Mesodermal cell (in vitro differentiated cells): ENCODE data around the gene C3.

Source experiments
- H3K27ac ChIP-seq: 2 replicates; pipeline ENCODE4 v1.7.0; 2013; ENCODE audit warnings: mild to moderate bottlenecking, low read depth, low read length, moderate library complexity; ENCODE audit not compliant: severe bottlenecking
- H3K36me3 ChIP-seq: 2 replicates; pipeline ENCODE4 v1.7.1; 2013; ENCODE audit warnings: mild to moderate bottlenecking, low read length, moderate library complexity; ENCODE audit not compliant: control insufficient read depth, insufficient read depth
- H3K4me1 ChIP-seq: one replicate; pipeline ENCODE4 v1.7.1; 2013; ENCODE audit warnings: mild to moderate bottlenecking, low read length; ENCODE audit not compliant: insufficient read depth, control insufficient read depth, poor library complexity, severe bottlenecking
- H3K4me3 ChIP-seq: 2 replicates; pipeline ENCODE4 v1.7.0; 2013; ENCODE audit warnings: low read length, control low read depth, mild to moderate bottlenecking; ENCODE audit not compliant: insufficient read depth, poor library complexity, severe bottlenecking; ENCODE audit errors: extremely low read depth
- H3K9me3 ChIP-seq: 2 replicates; pipeline ENCODE4 v1.7.1; 2013; ENCODE audit warnings: mild to moderate bottlenecking, low read length, moderate library complexity; ENCODE audit not compliant: control insufficient read depth
- WGBS, 2 experiments: methylation state at CpG; one replicate each; pipeline ENCODE4 v1.1.5; 2013; ENCODE audit warnings: missing lambda C conversion rate in 2 of 2; ENCODE audit not compliant: insufficient coverage in 2 of 2; 5-methylcytosine and 5-hydroxymethylcytosine counted together

C3 gene

DNA sequence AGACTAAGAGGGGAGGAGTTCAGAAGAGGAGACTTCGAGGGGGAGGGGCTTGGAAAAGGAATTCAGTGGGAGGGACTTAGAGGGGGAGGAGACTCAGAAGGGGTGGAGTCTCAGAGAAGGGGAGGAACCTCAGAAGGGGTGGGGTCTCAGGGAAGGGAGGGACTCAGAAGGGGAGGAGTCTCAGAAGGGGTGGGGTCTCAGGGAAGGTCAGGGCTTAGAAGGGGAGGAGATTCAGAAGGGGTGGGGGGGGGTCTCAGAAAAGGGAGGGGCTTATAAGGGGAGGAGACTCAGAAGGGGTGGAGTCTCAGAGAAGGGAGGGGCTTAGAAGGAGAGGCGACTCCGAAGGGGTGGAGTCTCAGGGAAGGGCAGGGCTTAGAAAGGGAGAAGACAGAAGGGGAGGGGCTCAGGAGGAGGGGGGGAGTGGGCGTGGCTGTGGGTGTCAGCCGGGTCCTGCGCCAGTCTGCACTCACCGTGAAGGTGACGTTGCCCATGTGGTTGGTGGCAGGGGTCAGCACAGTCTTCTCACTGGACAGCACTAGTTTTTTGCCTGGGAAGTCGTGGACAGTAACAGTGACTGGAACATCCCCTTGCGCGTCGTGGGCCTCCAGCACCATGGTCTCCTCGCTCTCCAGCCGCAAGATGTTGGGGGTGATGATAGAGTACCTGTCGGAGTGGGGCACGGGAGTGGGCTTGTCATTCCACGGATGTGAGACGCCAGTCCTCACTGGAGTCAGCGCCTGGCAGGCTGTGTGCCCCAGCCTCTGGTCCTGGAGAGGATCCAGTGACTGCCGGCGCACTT is 1.5 kb downstream of the C3 start:
- H3K27ac ChIP-seq, result no peak overlapping the region
- WGBS, 2 experiments, result 90 to 91% methylated on average over 19 to 21 of the region's 21 CpGs
- H3K36me3 ChIP-seq, result no peaks in the 10 kb centered on the region
- H3K4me1 ChIP-seq, result peaks cover 5% of the 10 kb centered on the region
- H3K4me3 ChIP-seq, result no peak overlapping the region
- peaks cover 9% of the 10 kb centered on the region for H3K9me3 ChIP-seq

DNA sequence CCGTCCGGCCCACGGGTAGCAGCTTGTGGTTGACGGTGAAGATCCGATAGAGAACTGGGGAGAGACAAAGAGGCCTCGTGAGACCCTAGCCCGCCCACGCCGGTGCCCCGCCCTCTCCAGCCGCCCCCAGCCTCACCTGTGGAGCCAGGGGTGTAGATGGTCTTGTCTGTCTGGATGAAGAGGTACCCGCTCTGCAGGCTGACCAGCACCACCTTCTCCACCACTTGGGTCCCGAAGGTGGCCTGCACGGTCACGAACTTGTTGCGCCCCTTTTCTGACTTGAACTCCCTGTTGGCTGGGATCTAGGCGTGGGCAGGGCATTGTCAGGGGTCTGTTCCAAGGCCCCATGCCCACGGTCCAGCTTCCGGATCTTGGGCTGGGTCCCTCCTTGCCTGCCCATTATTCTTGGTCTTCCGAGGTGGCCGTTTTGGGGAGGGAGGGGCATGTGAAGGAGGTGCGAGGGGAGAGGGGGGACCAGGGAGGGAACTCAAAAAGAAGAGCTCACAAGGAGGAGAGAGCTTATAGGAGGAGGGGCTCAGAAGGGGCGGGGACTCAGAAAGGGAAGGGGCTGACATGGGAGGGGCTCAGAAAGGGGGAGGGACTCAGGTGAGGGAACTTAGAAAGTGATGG is 2.2 kb downstream of the C3 start:
- Histone ChIP-seq H3K36me3 (no peaks in the 10 kb centered on the region), H3K9me3 (peaks cover 9% of the 10 kb centered on the region), H3K27ac (no peak overlapping the region), H3K4me3 (no peak overlapping the region), H3K4me1 (peaks cover 5% of the 10 kb centered on the region)
- WGBS, 2 experiments, result 88% methylated on average over 18 of the region's 23 CpGs

- Histone ChIP-seq H3K9me3 (peaks cover 9% of the 10 kb centered on the region), H3K4me1 (peaks cover 5% of the 10 kb centered on the region), H3K36me3 (no peaks in the 10 kb centered on the region), H3K4me3 (no peak overlapping the region), H3K27ac (no peak overlapping the region)
- WGBS, 2 experiments, result 84% methylated on average over 3 to 4 of the region's 4 CpGs
Measured at GRCh38 chr19:6717441-6717971, 2.9 kb downstream of the C3 start.

GRCh38 chr19:6717036-6717435 is 3.4 kb downstream of the C3 start:
- H3K36me3 ChIP-seq, result no peaks in the 10 kb centered on the region
- peaks cover 5% of the 10 kb centered on the region for H3K4me1 ChIP-seq
- H3K9me3 ChIP-seq, result peaks cover 9% of the 10 kb centered on the region
- H3K27ac ChIP-seq, result no peak overlapping the region
- 79 to 86% methylated on average over 10 of the region's 10 CpGs for WGBS, 2 experiments
- no peak overlapping the region for H3K4me3 ChIP-seq

GRCh38 chr19:6716610-6716970 is 3.9 kb downstream of the C3 start:
- 60 to 72% methylated on average over 4 to 5 of the region's 6 CpGs for WGBS, 2 experiments
- Histone ChIP-seq H3K4me1 (peaks cover 5% of the 10 kb centered on the region), H3K27ac (no peak overlapping the region), H3K9me3 (peaks cover 9% of the 10 kb centered on the region), H3K36me3 (no peaks in the 10 kb centered on the region), H3K4me3 (no peak overlapping the region)

GRCh38 chr19:6714749-6715555 is 5.5 kb downstream of the C3 start:
- WGBS, 2 experiments, result 82% methylated on average over 8 to 9 of the region's 11 CpGs
- H3K4me3 ChIP-seq, result no peak overlapping the region

DNA sequence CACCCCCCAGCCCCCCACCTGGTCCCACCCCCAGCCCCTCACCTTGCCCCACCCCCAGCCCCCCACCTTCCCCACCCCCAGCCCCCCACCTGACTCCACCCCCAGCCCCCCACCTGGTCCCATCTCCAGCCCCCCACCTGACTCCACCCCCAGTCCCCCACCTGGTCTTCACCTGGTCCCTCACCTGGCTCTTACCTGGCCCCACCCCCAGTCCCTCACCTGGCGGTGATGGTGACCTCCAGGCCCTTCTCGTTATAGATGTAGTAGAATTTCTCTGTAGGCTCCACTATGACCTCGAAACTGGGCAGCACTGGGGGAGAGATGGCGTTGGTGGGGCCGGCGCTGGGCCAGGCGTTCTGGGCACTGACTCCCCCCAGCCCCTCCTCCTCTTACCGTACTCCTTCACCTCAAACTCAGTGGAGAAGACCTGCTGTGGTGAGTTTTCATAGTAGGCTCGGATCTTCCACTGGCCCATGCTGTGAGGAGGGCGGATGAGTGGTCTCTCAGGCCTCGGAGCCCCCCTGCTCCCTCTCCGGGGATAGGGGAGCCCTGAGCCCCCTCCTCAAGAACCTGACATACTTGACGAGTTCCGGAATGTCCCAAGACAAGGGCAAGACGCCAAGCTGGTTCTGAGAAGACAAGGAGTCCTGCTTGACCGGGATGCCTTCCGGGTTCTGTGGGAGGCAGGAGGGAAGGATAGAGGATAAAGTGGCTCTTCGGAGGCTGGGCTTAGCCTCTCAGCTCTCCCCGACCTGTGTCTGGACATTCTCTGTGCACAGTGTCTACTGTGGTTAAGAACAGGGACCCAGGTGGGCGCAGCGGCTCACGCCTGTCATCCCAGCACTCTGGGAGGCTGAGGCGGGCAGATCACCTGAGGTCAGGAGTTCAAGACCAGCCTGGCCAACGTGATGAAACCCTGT is 6.4 kb downstream of the C3 start:
- Histone ChIP-seq H3K36me3 (no peaks in the 10 kb centered on the region), H3K4me3 (no peak overlapping the region), H3K27ac (no peak overlapping the region), H3K9me3 (peaks cover 9% of the 10 kb centered on the region), H3K4me1 (no peaks in the 10 kb centered on the region)
- 77 to 86% methylated on average over 10 to 16 of the region's 24 CpGs for whole genome bisulfite sequencing, 2 experiments

More at GRCh38 chr19:6714749-6715555, 5.5 kb downstream of the C3 start:
- no peak overlapping the region for H3K27ac ChIP-seq
- no peaks in the 10 kb centered on the region for H3K4me1 ChIP-seq
- H3K36me3 ChIP-seq, result no peaks in the 10 kb centered on the region
- peaks cover 9% of the 10 kb centered on the region for H3K9me3 ChIP-seq

DNA sequence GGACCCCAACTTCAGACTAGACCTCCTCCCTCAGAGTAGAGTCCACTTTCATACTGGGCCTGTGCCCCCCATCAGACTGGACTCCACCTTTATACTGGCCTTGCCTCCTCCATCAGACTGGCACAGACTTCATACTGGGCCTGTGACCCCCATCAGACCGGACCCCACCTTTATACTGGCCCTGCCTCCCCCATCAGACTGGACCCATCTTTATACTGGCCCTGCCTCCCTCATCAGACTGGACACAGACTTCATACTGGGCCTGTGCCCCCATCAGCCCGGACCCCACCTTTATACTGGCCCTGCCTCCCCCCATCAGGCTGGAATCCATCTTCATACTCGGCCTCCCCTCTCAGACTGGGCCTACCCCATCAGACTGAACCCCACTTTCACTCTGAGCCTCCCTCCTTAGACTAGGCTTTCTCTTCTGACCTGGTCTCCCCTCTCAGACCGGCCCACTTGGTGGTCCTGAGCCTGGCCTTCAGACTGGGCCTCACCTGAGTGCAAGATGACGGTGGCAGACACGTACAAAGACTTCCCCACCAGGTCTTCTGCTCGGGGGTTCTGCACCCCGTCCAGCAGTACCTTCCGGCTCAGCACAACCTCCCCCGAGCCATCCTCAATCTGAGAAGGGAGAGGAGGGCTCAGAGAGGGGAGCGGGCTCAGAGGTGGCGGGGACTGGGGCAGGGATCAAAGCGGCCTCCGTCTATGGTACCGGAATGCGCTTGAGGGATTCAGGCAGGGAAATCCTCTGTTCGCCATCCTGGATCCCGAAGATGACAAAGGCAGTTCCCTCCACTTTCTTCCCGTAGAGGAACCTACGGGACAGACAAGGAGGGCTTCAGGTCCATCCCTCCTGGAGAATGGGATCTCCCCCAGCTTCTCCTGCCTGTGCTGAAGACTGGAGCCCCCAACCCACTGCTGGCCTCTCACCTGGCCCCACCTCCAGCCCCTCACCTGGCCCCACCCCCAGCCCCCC is 7.5 kb downstream of the C3 start:
- Histone ChIP-seq H3K36me3 (no peaks in the 10 kb centered on the region), H3K4me3 (no peak overlapping the region), H3K9me3 (peaks cover 4% of the 10 kb centered on the region), H3K27ac (no peak overlapping the region), H3K4me1 (no peaks in the 10 kb centered on the region)
- 88 to 93% methylated on average over 9 to 18 of the region's 20 CpGs for WGBS, 2 experiments

DNA sequence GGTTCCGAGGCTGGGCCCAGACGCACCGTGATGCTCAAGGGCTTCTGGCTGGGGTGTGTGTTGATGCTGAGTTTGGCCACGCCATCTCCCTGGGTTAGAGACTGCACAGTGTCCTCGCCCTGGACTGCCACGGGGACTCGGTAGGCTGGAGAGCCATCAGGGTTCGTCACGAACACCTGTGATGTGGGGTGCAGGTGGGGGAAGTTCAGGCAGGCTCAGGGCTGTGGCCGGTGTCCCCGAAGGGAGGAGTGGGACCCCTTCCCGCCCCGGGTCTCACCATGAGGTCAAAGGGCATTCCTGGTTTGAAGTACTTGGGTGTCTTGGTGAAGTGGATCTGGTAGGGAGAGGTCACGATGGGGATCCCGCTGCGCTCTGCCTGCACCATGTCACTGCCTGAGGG is 8.2 kb downstream of the C3 start:
- Histone ChIP-seq H3K9me3 (no peaks in the 10 kb centered on the region), H3K4me1 (no peaks in the 10 kb centered on the region), H3K27ac (no peak overlapping the region), H3K4me3 (no peak overlapping the region), H3K36me3 (no peaks in the 10 kb centered on the region)
- 93 to 96% methylated on average over 12 to 15 of the region's 16 CpGs for WGBS, 2 experiments
